Measurements from ENCODE around the gene GINS1.

GRCh38 chr20:25464501-25465242 lies 57.2 kb downstream of the GINS1 start:
- TF ChIP-seq YY1 (IDR thresholded peaks at IDR 0.05; ENCODE audit: insufficient read depth, insufficient read length) (no peak), ZNF274 (IDR thresholded peaks at IDR 0.05; ENCODE audit: low read depth, low read length) (no peak), SUZ12 (IDR thresholded peaks at IDR 0.05; ENCODE audit: extremely low read depth, insufficient read depth, insufficient read length) (no peak)
